ENCODE measurements around the gene NXPH4.

Gene NXPH4

DNA sequence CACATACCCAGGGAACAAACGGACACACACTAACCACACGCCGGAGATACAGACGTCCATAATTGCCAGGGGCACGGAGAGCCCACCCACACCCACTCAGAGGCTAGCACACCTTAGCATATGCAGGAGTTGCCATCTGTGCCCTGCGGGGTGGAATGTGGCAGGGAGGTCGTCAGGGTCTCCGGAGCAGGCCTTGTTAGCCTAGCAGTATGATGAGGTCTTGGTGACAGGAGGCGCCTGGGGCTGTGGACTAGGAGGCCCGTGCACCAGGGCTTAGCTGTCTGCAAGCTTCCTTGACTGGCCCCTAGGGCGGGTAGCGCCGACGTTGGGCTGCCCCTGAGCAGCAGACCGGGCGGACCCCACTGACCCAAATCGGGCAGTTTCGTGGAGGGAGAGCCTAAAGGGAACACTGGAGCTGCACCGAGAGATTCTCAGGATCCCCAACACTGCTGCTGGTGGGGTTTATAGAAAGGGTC lies 24.4 kb downstream of the NXPH4 start:
- in situ Hi-C loops (cut with MboI; ENCODE audit: low sequenced_read_pairs), result no loop called here

DNA sequence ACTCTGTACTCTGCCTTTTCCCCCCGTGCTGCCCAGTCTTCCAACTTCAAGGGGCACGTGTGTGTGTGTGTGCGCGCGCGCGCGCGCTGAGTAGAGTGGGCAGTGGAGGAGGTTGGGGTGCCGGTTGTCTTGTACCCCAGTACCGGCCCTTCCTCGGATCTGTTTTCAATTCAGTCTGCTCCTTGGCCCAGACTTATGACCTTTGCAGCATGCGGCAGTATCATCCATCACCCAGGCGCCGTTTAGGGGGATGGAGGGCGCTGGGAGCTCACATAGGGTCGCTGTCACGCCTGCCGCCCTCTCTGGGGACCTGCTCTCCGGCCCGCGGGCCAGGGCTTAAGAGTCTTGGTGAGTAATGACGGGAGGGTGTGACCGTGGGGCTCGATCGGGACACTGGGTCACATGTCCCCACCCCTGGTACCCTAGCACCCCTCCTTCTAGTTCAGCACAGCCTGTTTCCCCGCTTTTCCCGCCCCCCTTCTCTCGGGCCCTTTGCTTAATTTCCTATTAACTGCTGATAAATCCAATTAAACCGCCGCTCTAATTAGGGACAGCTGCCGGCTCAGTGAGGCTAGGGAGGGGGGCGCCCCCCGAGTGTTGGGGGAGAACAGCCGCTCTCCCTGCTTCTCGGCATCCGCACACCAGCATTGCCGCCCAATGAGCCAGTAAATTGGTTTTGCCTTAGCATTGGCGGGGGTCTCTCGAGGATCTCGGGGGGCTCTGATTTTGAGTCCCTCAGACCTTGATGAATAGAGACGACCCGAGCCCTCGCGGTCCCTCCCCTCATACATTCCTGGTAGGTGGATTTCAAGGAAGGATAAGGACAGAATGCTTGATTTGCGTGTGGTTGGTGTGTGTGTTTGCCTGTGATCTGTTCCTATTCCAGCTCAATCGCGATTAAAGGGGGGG lies 25.1 kb downstream of the NXPH4 start:
- in situ Hi-C loops (cut with MboI; ENCODE audit: low sequenced_read_pairs), result no loop called here

DNA sequence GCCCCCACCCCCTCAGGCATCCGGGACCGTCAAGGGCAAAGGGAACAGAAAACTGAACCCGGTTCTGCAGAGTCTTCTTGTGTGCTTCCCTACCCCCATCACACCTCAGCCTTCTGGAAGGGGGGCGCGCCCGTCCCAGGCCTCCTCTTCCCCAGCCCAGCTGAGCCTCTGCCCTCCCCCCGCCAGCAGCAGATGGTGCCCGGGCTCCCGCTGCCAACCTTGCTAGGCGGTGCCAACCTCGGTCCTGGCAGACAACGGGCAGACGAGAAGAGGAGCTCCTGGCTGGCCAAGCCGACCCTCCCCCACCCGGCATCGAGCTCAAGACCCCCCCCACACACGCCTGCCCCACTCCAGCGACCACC lies 25.7 kb downstream of the NXPH4 start:
- in situ Hi-C loops (cut with MboI; ENCODE audit: low sequenced_read_pairs), result no loop called here

DNA sequence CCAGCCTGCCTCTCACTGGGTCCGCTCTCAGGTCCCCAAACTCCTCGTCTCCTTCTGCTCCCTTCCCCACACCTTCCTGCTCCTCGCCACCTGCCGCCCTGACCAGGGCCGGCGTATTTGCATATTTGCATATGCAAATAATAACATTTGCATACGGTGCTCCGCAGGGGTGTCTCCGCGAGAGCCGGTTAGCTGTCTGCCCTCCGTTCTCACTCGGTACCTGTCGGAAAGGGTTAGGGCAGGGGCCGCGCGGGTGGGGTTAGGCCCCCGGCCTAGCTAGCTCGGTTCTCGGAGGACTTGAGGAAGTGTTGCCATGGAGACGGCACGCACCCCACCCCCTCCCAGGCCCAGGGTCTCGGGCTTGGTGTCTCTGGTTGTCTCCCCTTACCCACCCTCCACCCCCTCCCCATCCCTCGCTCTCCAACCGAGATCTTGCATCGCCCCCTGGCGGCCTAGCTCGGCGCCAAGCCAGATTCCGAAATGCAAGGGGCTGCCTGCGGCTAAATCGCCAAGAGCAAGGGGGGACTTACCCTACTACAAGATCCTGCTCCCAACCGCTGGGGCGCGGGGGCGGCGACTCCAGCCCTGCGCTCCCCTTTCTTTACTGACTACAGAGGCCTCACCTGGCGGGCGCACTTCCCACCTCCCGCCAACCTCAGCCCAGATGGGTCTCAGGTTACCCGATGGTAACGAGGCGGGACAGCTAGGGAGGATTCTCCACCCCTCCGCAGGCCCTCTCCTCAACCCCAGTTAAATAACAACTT lies 26.3 kb downstream of the NXPH4 start:
- in situ Hi-C loops (cut with MboI; ENCODE audit: low sequenced_read_pairs), result no loop called here

DNA sequence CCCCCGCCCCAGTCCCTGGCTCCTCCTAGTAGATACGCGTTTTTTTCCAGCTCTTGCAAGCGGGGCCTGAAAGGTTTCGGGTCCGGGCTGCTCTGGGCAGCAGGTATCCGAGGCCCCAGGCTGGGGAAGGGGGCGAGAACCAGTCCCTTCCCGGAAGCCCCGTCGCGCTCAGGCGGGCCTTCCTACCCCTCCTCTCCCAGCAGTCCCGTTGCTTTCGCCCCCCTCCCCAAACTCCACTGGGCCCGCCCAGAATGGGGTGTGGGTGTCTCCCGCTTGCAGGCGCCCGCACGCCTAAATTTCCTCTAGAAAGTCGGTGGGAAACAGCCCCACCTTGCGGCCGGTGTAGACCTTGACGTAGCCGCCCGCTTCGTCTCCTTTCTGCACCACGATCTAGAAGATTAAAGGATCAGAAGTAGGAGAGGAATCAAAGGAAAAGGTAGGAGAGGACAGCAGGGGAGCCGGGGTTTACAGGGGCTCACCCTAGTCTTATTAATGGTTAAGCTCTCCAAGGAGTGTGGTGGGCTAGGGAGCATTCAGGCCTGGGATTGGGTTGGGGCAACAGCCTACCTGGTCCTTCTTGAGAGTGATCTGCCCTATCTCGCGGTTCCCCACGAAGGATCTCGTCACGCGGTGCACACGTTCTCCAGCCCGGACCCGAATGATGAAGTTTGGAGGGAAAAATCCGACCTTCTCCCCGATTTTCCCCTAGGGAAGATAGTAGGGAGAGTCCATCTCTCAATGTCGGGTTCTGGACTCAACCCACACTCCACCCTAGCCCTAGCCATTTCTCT lies 27.1 kb downstream of the NXPH4 start:
- in situ Hi-C loops (cut with MboI; ENCODE audit: low sequenced_read_pairs), result no loop called here

DNA sequence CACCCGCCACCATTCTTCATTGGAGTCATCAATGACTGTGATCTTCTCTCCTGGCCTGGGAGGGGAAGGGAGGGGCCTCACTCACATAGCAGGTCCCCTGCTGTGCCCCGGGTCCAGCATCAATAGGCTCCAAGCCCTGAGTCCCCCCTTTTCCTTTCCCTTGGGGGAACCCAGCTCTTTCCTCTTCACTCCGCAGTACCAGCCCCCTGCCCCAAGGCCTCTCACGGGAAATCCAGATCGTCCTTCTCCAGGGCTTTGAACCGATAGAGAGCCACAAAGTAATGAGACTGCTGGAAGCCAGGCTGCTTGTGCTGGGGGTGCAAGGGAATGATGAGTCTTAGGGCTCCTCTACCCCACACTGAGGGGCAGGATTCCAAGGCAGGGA lies 27.7 kb downstream of the NXPH4 start:
- in situ Hi-C loops (cut with MboI; ENCODE audit: low sequenced_read_pairs), result no loop called here

DNA sequence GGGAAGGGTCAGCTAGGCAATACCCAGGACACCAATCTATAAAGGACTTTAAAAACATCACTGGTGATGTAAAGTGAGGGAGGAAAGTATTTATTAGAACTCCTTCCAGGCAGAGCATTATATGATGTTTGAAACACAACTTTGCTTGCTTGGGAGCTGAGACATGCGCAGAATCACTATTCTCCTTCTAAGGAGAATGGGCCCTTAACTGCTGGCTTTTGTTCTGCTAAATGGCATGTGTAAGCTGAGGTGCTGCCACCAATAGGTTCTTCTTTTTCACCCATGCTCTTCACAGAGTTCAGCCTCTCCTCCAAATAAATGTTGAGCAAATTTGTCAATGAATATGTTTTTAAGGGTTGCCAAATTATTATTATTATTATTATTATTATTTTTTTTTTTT lies 30.4 kb downstream of the NXPH4 start:
- in situ Hi-C loops (cut with MboI; ENCODE audit: low sequenced_read_pairs), result no loop called here

DNA sequence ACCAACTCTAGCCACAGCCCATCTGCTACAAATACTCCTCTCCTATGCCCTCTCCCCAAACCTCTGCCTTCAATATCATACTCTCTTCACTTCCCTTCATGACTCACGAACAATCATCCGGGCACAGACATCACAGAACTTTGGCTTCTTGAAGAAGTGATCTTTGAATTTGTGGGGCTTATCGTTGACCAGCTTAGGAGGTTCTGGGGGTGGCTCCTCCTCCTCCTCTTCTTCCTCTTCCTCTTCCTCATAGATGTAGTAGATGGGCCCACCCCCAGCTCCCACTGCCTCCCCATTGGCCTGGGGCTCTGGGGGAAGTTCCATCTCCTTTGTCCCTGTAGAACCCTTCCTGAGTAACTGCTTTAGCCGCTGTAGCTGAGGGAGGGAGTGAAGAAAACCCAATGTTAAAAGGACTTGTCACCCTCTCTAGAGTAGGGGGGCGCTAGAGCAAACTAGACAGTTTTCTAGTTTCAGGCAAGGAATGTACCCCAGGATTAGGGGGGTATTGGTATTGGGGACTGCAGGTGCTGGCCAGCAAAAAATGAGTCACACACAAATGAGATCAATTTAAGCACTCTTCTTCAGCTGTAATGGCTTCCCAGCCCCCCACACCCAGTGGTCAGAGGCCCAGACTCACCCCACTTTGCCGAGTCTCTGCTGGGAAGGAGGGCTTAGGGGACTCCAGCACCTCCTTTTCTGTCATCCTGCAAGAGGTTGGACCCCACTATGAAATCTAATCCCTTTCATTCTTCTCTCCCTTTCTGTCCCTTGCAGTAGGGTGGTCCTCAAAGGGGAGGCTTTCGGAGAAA lies 32.5 kb downstream of the NXPH4 start:
- in situ Hi-C loops (cut with MboI; ENCODE audit: low sequenced_read_pairs), result no loop called here

DNA sequence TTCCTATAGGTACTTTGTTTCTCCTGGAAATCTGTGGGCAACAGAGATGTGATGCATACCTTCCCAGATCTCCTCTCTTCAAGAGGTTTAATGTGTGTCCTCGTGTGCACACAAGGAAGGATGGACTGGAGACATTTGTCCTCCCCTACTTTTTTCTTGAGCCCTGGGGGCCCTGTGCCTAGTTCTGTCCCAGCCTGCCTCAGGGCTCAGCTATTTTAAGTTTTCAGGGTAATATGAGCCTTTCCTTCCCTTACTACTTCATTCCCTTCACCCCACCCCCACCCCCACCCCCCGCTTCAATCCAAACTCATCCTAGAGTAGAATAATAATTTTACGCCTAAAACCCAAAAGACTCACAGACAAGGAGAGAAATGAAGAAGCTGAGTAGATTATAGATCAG lies 33.9 kb downstream of the NXPH4 start:
- in situ Hi-C loops (cut with MboI; ENCODE audit: low sequenced_read_pairs), result no loop called here

DNA sequence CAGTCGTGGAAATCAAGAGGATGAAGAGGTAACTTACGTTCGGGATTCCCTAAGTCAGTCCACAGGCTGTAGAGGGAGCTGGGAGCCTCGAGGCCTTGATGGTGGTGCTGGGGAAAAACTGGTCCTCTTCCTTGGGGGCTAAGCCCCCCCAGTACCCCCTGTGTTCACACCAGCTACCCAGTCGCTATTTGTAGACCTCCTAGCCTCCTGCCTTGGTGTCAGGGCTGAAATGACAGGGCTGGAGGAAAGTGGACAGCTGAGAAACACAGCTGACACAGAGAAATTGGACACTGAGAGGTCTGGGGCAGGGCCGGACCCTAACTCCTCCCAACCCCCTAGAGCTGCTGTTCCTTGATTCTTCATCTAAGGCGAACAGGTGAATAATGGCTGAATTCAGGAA lies 34.4 kb downstream of the NXPH4 start, which contains the start of gene STAC3:
Gene STAC3, minus strand, starts transcription at position 232 of the 400 bp plus-strand sequence. CDS start 1,551 bp downstream, outside the sequence.
- in situ Hi-C loops (cut with MboI; ENCODE audit: low sequenced_read_pairs), result no loop called here

DNA sequence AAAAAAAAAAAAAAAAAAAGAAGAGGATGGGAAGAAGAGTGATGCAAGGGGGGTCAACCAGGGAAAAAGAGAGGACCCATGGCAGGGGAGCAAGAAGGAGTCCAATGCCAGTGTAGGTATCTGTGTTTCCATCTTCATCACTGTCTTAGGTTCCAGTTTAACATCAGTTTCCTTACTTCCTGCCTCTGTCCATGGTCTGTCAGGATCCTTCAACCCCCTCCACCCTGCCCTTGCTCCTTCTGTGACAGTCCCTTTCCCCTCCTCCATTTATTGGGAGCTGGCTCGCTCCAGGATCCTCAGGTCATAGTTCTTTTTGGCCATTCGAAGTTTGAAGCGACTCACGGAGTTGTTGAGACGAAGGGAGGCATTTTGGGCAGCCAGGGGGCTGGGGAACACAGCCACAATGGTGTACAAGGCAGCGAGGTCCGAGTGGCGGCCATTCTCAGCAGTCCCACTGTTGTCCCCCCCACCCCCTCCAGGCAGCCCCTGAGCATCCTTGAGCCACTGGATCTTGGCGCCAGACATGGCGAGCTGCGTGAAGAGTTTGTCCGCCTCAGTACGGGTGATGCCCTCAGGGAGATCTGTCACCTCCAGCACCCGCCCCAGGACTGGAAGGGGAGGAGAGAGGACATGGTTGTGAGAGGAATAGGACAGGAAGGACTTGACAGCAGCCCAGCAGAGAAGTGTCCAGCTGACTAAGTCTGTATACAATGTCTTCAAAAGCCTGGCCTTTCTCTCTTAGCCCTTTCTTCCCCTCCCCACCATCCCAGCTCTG lies 38.1 kb downstream of the NXPH4 start:
- in situ Hi-C loops (cut with MboI; ENCODE audit: low sequenced_read_pairs), result no loop called here

DNA sequence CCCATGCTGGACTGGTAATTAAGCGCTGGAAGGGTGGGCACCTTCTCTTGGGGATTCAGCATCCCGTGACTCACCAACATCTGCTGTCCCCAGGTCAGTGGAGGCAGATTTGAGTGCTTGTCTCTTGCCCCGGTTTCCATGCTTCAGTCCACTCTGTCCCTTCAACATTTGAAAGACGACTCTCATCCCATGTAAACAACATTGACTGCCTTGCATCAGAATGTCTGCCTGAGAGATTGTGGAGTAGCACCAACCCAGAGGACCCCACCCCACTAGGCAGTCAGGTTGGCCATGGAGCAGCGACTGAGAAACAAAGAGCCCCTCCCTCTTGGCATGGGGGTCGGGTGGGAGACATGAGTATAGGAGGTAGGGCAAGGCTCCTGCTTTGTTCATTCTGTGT lies 39.3 kb downstream of the NXPH4 start:
- in situ Hi-C loops (cut with MboI; ENCODE audit: low sequenced_read_pairs), result no loop called here

DNA sequence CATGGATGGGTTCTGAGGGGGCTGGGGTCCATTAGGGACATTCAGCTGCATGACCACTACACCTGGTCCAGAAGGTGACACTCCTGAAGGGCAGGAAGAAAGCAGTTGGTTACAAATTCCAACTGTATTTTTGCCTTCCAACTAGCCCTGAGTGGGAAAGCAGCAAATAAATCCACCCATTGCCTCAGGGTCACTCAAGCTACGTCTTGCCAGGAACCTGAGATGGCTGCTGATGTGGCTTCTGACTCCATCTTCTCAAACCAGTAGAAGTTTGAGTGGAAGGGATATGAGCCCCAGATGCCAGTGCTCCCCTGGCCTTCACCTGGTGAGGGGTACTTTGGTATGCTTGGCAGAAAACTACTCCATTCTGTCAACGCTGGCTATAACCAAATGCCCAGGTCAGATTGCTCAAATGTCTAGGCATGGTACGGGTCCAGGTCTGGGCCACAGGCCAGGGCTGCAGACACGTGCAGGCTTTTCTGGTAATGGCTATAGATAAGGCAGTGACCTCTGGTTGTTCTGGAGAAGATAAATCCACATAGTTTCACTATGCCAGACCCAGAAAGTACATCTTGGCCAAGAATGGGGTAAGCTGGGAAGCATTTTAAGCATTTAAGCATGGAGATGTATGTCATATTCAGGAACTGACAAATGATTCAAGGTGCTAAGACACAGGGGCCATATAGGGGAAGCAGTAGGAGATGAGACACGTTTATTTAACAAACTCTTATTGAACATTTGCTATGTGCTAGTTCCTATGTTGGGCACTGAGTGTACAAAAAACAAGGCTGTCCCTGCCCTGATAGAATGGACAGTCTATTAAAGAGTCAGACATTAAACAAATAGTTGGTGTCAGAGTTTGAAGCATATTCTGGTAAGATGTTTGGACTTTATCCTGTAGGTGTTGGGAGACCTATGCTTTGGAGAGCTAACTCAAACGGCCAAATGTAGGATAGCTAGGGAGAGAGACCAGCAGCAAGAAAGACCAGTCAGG lies 42.7 kb downstream of the NXPH4 start:
- in situ Hi-C loops (cut with MboI; ENCODE audit: low sequenced_read_pairs), result no loop called here

DNA sequence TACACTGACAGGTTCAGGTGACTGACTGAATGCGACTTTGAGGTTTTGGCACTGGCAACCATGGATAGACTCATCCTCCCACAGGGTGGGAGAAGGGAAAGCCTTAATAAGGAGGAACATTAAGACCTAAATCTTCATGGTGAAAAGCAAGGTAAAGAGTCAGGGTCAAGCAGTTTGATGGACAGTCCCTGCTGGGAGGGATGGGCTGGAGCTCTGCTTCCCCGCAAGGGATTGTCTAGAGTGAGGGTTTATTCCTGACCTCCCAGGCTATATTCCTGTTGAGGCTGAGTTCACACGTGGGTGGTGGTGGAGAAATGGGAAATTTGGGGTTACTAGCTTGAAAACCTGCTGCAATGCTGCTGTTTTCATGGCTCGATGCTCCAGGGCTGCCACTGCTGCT lies 43.8 kb downstream of the NXPH4 start:
- in situ Hi-C loops (cut with MboI; ENCODE audit: low sequenced_read_pairs), result no loop called here

DNA sequence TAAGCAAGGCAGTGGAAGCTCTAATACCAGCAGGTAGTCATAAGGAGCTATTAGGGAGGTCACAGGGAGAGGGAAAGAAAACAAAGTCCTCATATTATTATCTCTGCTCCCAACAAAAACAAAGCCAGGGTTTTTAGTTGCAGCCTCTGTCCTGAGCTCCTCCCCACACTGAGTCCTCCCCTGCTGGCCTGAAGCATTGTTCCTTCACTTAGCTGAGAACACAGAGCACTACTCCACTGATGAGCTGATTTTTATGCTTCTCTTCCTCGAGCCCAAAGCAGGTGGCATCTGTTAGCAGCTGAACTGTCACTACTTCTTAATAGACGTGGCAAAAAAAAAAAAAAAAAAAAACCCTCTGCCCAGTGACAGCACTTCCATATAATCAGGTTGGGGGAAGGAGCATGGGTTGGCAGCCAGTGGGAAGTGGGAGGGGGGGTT lies 44.9 kb downstream of the NXPH4 start:
- in situ Hi-C loops (cut with MboI; ENCODE audit: low sequenced_read_pairs), result no loop called here

DNA sequence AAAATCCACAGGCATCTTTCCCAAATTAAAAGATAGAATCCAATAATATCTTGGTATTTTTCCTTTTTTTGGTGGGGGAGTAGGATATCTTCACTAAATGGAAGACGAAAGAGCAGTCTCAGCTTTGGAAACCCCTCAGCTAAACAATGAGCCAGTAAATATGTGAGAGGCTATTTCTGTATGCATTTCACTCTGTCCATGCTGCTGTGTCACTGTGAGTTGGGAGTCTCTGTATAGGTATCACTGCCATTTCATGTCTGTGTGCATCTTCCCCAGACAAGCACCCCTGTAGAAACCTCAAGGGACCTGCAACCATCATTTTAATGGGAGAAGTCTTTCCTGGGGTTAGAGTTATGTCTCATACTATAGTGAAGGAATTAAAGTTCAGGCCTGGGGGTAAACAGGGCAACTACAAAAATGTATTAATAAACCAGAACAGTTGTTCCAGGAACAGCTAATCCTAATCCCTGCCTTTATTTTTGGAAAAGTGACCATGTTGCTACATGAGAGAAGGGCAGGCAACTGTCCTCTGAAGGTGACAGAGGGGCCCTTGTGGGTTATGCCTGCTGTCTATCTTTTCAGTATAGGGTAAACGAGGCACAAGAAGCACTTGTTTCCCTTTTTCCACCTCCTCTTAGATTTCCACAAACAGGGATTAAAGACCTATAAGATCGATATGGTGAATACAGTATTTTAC lies 45.7 kb downstream of the NXPH4 start:
- in situ Hi-C loops (cut with MboI; ENCODE audit: low sequenced_read_pairs), result no loop called here

DNA sequence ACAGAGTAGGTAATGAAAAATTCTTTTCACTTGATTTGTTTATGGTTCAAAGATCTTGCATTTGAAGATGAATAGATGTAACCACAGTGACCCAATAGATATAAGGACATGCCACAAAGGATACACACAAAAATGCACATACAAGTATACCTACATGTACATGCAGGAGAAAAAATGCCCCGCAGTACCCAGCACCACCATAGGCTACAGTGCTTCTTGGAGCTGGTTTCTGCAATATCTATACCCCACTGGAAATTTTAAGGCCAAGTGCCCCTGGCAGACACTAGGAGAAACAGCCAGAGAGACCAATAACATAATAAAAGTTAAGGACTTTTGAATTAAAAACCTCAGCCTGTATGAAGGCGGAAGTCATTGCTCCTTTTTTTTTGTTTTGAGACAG lies 46.5 kb downstream of the NXPH4 start:
- in situ Hi-C loops (cut with MboI; ENCODE audit: low sequenced_read_pairs), result no loop called here

DNA sequence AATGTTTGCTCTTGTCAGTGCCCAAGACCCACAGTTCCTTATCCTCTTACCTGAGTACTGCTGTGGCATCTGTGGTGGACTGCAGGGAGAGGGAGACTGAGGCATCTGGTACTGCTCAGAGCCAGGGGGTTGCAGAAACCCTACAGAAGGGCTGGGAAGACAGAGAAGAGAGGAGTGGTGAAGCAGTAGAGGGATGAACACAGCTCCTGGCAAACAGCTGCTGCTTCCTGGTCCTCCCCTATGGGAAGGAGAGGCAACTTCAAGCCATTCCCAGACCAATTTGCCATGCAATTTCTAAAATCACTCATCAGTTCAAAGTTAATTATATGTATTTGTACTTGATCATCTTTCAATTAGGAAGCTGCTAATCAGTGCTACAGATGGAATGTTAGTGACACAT lies 50.1 kb downstream of the NXPH4 start:
- in situ Hi-C loops (cut with MboI; ENCODE audit: low sequenced_read_pairs), result no loop called here

Data from hTERT RPE-1 (cell line).